A549 treated with AZD2906 at 1 μM for 4 hours (cell line): ENCODE data around the gene OR1E2. TPM values are rescaled to one million over a fixed set of nuclear protein-coding genes. Genes with fewer than 3 reads are reported as not detected.

Source experiments
- total RNA-seq: library from RNA; stranded (reverse); fragments of 200-300 nt; extraction: Qiagen RNA extraction; gene quantifications from 5 replicates; pipeline ENCODE4 v1.2.3, GENCODE V29; 2022

Gene OR1E2
- total RNA-seq = not detected in 5 replicates

DNA sequence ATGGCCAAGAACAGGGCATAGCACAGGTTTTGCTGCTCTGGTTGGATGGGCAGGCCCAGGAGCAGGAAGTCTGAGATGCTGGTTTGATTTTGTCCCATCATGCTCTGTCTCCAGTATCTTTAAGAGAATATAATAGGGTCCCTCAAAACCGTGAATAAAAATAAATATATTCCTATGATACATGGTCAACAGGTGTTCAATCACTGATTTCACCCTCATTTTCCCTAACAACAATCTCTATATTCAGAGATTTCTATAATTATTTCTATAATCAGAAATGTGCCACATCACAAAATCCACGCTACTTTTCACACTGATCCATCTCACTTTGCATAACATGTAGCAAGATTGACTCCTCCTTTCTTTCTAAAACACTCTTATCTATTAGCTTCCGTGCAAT is at the start of gene OR1E2:
TSS of gene OR1E2 (minus strand) at position 101 of the 400 bp plus-strand sequence. CDS start at position 101, 0 bp downstream.

DNA sequence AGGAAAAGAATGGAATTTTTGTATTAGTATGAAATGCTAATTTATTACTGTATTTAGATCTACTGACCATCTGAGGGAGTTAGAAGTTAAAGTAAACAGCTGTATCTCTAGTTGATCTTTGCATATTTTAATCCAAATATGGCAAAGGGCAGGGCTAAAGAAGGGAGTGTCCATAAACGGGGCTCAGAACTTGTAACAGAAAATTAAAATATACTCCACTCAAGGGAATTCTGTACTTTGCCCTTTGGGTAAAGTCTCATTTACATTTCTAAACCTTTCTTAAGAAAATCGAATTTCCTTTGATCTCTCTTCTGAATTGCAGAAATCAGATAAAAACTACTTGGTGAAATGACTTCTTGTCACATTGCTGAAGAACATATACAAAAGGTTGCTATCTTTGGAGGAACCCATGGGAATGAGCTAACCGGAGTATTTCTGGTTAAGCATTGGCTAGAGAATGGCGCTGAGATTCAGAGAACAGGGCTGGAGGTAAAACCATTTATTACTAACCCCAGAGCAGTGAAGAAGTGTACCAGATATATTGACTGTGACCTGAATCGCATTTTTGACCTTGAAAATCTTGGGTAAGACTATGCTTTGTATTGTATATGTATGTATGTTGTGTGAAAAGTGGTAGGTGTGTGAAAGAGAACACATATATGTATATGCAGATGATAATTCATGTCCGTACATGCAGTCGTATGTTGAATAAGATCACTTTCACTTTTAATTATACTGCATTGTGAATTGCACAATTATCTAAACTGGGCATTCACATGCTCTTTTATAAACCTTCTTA is 42.4 kb upstream of the OR1E2 start, which contains the start of gene ASPA:
TSS of gene ASPA (plus strand) at position 186 of the 799 bp plus-strand sequence. CDS start at position 349, 163 bp downstream.

DNA sequence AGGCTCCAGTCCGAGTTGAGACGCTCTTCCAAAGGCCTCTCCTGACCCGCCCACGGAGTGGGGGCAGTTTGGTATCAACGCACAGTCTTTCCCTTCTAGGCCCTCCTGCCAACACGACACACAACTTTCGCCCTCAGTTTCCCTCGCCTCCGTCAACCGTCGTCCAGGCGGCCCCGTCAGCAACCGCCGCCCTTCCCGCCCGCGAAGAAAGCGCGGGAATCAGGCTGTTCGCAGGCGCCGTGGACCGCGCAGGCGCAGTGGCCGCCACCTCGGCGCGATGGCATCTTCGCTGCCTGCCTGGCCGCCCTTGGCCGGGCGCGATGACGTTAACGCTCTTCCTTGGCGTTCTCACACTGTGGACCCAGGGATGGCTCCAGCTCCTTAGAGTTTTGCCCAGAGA is 38.0 kb upstream of the OR1E2 start, which contains the start of gene SPATA22:
TSS of gene SPATA22 (minus strand) at position 221 of the 400 bp plus-strand sequence. CDS start 2,494 bp downstream, outside the sequence.

GRCh38 chr17:3411070-3411469 is 22.6 kb downstream of the OR1E2 start, which contains the start of gene OR3A3:
OR3A3 (plus strand) TSS chr17:3411370.

GRCh38 chr17:3398310-3398709 is 35.3 kb downstream of the OR1E2 start, which contains the start of gene OR1E1:
OR1E1 (minus strand) TSS chr17:3398410; CDS start chr17:3398410, 0 bp downstream.

GRCh38 chr17:3385869-3386816 is 47.5 kb downstream of the OR1E2 start, which contains the start of gene OR3A2:
OR3A2 (minus strand) TSS chr17:3386308.

Other genes starting within 250 kb of the OR1E2 start
- gene OR1A2, start 236.3 kb downstream of the OR1E2 start, total RNA-seq = not detected in 5 replicates
- not detected in 5 replicates for gene OR1A1, start 226.2 kb downstream of the OR1E2 start, total RNA-seq
- gene OR3A1, start 135.5 kb downstream of the OR1E2 start, total RNA-seq = not detected in 5 replicates
- gene OR3A2, start 47.5 kb downstream of the OR1E2 start, total RNA-seq = not detected in 5 replicates
- not detected in 5 replicates for gene OR1E1, start 35.4 kb downstream of the OR1E2 start, total RNA-seq
- not detected in 5 replicates for gene OR3A3, start 22.5 kb downstream of the OR1E2 start, total RNA-seq
- not detected in 5 replicates for gene SPATA22, start 38.0 kb upstream of the OR1E2 start, total RNA-seq
- gene ASPA, start 42.2 kb upstream of the OR1E2 start, total RNA-seq = not detected in 5 replicates
- gene TRPV3, start 124.0 kb upstream of the OR1E2 start, total RNA-seq = 0.14 to 0.30 TPM (median 0.20 TPM) in 5 replicates
- 3.0 to 4.5 TPM (median 3.7 TPM) in 5 replicates for gene TRPV1, start 175.6 kb upstream of the OR1E2 start, total RNA-seq
- 13.7 to 16.9 TPM (median 15.1 TPM) in 5 replicates for gene SHPK, start 202.4 kb upstream of the OR1E2 start, total RNA-seq
- 12.2 to 16.8 TPM (median 12.8 TPM) in 5 replicates for gene CTNS, start 202.9 kb upstream of the OR1E2 start, total RNA-seq
- gene TAX1BP3, start 234.7 kb upstream of the OR1E2 start, total RNA-seq = 280 to 359 TPM (median 343 TPM) in 5 replicates
- 110 to 161 TPM (median 150 TPM) in 5 replicates for gene EMC6, start 235.0 kb upstream of the OR1E2 start, total RNA-seq